ENCODE results near the gene IFIT3.

GRCh38 chr10:89312973-89313372 is 14.8 kb upstream of the IFIT3 start:
- no peak for TF ChIP-seq ZNF274 (IDR thresholded peaks at IDR 0.05; ENCODE audit: low read depth, low read length)
- no peak for TF ChIP-seq SUZ12 (IDR thresholded peaks at IDR 0.05; ENCODE audit: extremely low read depth, insufficient read depth, insufficient read length)
- TF ChIP-seq YY1 (IDR thresholded peaks at IDR 0.05; ENCODE audit: insufficient read depth, insufficient read length): no peak

Measured in NT2/D1 (cell line).